ENCODE measurements around the gene ZSWIM3.

DNA sequence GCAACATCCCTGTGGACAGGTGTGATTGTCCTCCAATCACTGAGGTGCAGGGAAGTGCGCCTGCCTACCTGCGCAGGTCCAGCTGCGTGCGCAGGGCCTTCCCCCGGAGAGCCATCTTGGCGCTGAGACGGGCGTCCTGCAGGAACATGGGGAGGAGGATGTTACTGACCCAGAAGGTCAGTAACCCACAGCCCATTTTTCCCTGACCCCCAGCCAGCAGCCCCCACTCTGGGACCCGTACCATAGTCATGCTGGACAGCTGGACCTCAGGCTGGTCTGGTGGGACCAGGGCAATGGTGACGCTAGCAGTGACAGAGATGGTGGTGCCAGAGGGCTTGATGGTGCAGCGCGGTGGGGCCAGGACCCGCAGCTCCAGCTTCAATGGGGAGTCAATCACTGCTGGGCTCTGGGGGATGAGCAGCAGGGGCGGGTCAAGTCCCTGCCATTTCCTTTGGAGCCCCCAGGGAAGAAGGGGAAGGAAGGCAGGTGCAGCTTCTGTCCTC lies 44.8 kb downstream of the ZSWIM3 start:
- no peak for TF ChIP-seq KIAA2018 (CRISPR knock-in tag; IDR thresholded peaks at IDR 0.05; ENCODE audit: borderline replicate concordance)
- no peak for TF ChIP-seq ZNF550 (CRISPR knock-in tag; IDR thresholded peaks at IDR 0.05; ENCODE audit: borderline replicate concordance)
- TF ChIP-seq NR2F6 (IDR thresholded peaks at IDR 0.05) = no peak
- no peak for TF ChIP-seq NR2F6 (CRISPR knock-in tag; IDR thresholded peaks at IDR 0.05)
- TF ChIP-seq CBFB (CRISPR knock-in tag; IDR thresholded peaks at IDR 0.05) = no peak
- TF ChIP-seq EP300 (IDR thresholded peaks at IDR 0.05; ENCODE audit: low read depth in 2 of 2, low read length in 2 of 2) = no peak
- no peak for TF ChIP-seq EP300 (CRISPR knock-in tag; IDR thresholded peaks at IDR 0.05; ENCODE audit: borderline replicate concordance)
- TF ChIP-seq PRPF4 (IDR thresholded peaks at IDR 0.05; ENCODE audit: low read depth, low read length, poor library complexity, severe bottlenecking) = no peak
- TF ChIP-seq MLX (CRISPR knock-in tag; IDR thresholded peaks at IDR 0.05) = no peak
- no peak for TF ChIP-seq EZH2 (conservative IDR thresholded peaks at IDR 0.05; ENCODE audit: low read depth, low read length)
- TF ChIP-seq POLR2AphosphoS5 (IDR thresholded peaks at IDR 0.05; ENCODE audit: low read depth, low read length) = no peak; the same call in none of the 2 replicates

Measured in HepG2 (cell line).